Liver (tissue), 9 donors: ENCODE measurements around the gene LYST. TPM values are rescaled to one million over a fixed set of nuclear protein-coding genes. Genes with fewer than 3 reads are reported as not detected.

Experiments
- DNase-seq: peaks from one replicate; pipeline ENCODE4 v3.0.0-alpha.2; 2017; ENCODE audit warnings: low spot score
- H3K27ac ChIP-seq, 2 donors: one replicate each; pipeline ENCODE4 v1.7.0; 2013; ENCODE audit warnings: inconsistent platforms in 2 of 2, low read length in 2 of 2, control low read depth in 1 of 2, low read depth in 1 of 2, mild to moderate bottlenecking in 1 of 2
- H3K27me3 ChIP-seq, 4 donors: one replicate each; pipeline versions ENCODE4 v1.6.1 to v1.7.0; 2013; ENCODE audit warnings: low read length in 3 of 4, inconsistent platforms in 1 of 4, mild to moderate bottlenecking in 1 of 4, moderate library complexity in 1 of 4; ENCODE audit not compliant: control insufficient read depth in 4 of 4, insufficient read depth in 4 of 4
- H3K36me3 ChIP-seq, 4 donors: one replicate each; pipeline versions ENCODE4 v1.6.1 to v1.7.0; 2013; ENCODE audit warnings: low read length in 3 of 4, mild to moderate bottlenecking in 3 of 4, low read depth in 1 of 4, moderate library complexity in 1 of 4; ENCODE audit not compliant: control insufficient read depth in 4 of 4, insufficient read depth in 3 of 4
- H3K4me1 ChIP-seq, 4 donors: one replicate each; pipeline versions ENCODE4 v1.6.1 to v1.7.0; 2013; ENCODE audit warnings: low read length in 3 of 4, mild to moderate bottlenecking in 3 of 4, moderate library complexity in 1 of 4; ENCODE audit not compliant: control insufficient read depth in 4 of 4, insufficient read depth in 4 of 4
- H3K4me3 ChIP-seq, 3 donors: one replicate each; pipeline versions ENCODE4 v1.6.1 to v1.7.0; 2013; ENCODE audit warnings: low read length in 3 of 3, control low read depth in 1 of 3, low read depth in 1 of 3, mild to moderate bottlenecking in 1 of 3
- H3K9ac ChIP-seq, 2 donors: one replicate each; pipeline ENCODE4 v1.7.0; 2013; ENCODE audit warnings: low read length in 2 of 2, mild to moderate bottlenecking in 2 of 2, moderate library complexity in 2 of 2, control low read depth in 1 of 2, low read depth in 1 of 2
- H3K9me3 ChIP-seq, 4 donors: one replicate each; pipeline versions ENCODE4 v1.6.1 to v1.7.0; 2013; ENCODE audit warnings: low read length in 3 of 4; ENCODE audit not compliant: control insufficient read depth in 4 of 4
- EGR1 ChIP-seq, 2 donors: IDR thresholded peaks; 2 replicates each; pipeline ENCODE4 v1.6.1; 2016 to 2018; ENCODE audit warnings: antibody characterized with exemption in 2 of 2, low read depth in 2 of 2
- GABPA ChIP-seq, 2 donors: IDR thresholded peaks in 1 of 2; conservative IDR thresholded peaks in 1 of 2; 2 replicates each; pipeline ENCODE4 v1.6.1; 2016; ENCODE audit warnings: antibody characterized with exemption in 2 of 2, mild to moderate bottlenecking in 1 of 2, moderate library complexity in 1 of 2
- HNF4A ChIP-seq, 2 donors: conservative IDR thresholded peaks; 2 replicates each; pipeline ENCODE4 v1.6.1; 2016; ENCODE audit warnings: antibody characterized with exemption in 2 of 2, mild to moderate bottlenecking in 2 of 2
- HNF4G ChIP-seq: IDR thresholded peaks from 2 replicates; pipeline ENCODE4 v1.6.1; 2016; ENCODE audit warnings: antibody characterized with exemption
- JUND ChIP-seq, 2 donors: IDR thresholded peaks; 2 replicates each; pipeline ENCODE4 v1.6.1; 2016; ENCODE audit warnings: antibody characterized with exemption in 2 of 2
- NR2F2 ChIP-seq: IDR thresholded peaks from 2 replicates; pipeline ENCODE4 v1.6.1; 2016; ENCODE audit warnings: antibody characterized with exemption
- RAD21 ChIP-seq, 2 donors: IDR thresholded peaks; 2 replicates each; pipeline ENCODE4 v1.6.1; 2016; ENCODE audit warnings: antibody characterized with exemption in 2 of 2, mild to moderate bottlenecking in 2 of 2
- RXRA ChIP-seq, 2 donors: IDR thresholded peaks; 2 replicates each; pipeline ENCODE4 v1.6.1; 2017 to 2018; ENCODE audit warnings: antibody characterized with exemption in 2 of 2, mild to moderate bottlenecking in 1 of 2
- SP1 ChIP-seq: IDR thresholded peaks from 2 replicates; pipeline ENCODE4 v1.6.1; 2018; ENCODE audit warnings: antibody characterized with exemption, mild to moderate bottlenecking
- TAF1 ChIP-seq: conservative IDR thresholded peaks from 2 replicates; pipeline ENCODE4 v1.6.1; 2016; ENCODE audit warnings: antibody characterized with exemption, mild to moderate bottlenecking
- YY1 ChIP-seq: IDR thresholded peaks from 2 replicates; pipeline ENCODE4 v1.6.1; 2016; ENCODE audit warnings: antibody characterized with exemption, mild to moderate bottlenecking
- WGBS: extraction: QIAGEN DNeasy Blood & Tissue Kit; methylation state at CpG from one replicate; pipeline ENCODE4 v1.1.7; 2013; 5-methylcytosine and 5-hydroxymethylcytosine counted together
- polyA plus RNA-seq, 2 donors: library from polyadenylated mRNA; stranded (reverse) in 1 of 2; unstranded in 1 of 2; fragments of 200-250 nt in 1 of 2; fragments of >200 nt in 1 of 2; fragmentation: Nextera tagmentation in 1 of 2; extraction: Ambion mirVana in 1 of 2; gene quantifications; one replicate each; pipeline versions ENCODE4 v1.2.1 to v1.2.3, GENCODE V29; 2013 to 2015
- total RNA-seq, 2 donors: library from RNA; depleted of rRNA; stranded (reverse); fragments of >200 nt; gene quantifications; one replicate each; pipeline ENCODE4 v1.2.3, GENCODE V29; 2014
- TF ChIP-seq, protein P1 (sequence below): IDR thresholded peaks from 2 replicates; pipeline ENCODE4 v1.6.1; 2016; ENCODE audit warnings: antibody characterized with exemption
- TF ChIP-seq, protein P2 (sequence below): IDR thresholded peaks from 2 replicates; pipeline ENCODE4 v1.6.1; 2016; ENCODE audit warnings: antibody characterized with exemption, mild to moderate bottlenecking
- TF ChIP-seq, protein P3 (sequence below): fragments of 150-350 bp; IDR thresholded peaks from 2 replicates; pipeline ENCODE4 v1.5.1; 2017; ENCODE audit warnings: improper control_type of control experiment, low read depth, low read length; ENCODE audit not compliant: missing input control
- TF ChIP-seq, protein P4 (sequence below): IDR thresholded peaks from 2 replicates; pipeline ENCODE4 v1.6.1; 2016; ENCODE audit warnings: antibody characterized with exemption
- TF ChIP-seq, protein P5 (sequence below): IDR thresholded peaks from 2 replicates; pipeline ENCODE4 v1.6.1; 2016; ENCODE audit warnings: antibody characterized with exemption
- donor health status: healthy.
- donor health status: healthy.
- donor health status: healthy.
- donor health status: healthy.
- donor health status: healthy.

The LYST gene
- total and polyA plus RNA-seq, 4 donors: 3.4 to 45.9 (median 14.2) TPM

DNA sequence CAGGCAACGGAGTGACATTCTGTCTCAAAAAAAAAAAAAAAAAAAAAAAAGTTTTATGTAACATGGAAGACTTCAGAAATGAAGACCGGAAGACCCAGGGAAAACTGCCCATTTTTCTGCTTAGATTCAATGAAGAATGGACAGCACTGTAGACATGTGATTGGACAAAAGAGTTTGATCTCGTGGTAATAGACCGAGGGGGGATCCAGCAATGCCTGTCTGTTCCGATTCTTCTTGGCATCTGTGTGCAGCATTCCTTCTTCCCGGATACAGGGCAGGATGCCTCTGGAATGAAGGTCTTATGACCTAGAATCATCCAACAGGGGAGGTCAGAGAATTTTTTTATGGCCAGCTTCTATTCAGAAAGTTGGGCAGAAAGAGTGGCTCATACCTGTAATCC, 5.6 kb upstream of the LYST start:
- TF ChIP-seq, protein P1, sequence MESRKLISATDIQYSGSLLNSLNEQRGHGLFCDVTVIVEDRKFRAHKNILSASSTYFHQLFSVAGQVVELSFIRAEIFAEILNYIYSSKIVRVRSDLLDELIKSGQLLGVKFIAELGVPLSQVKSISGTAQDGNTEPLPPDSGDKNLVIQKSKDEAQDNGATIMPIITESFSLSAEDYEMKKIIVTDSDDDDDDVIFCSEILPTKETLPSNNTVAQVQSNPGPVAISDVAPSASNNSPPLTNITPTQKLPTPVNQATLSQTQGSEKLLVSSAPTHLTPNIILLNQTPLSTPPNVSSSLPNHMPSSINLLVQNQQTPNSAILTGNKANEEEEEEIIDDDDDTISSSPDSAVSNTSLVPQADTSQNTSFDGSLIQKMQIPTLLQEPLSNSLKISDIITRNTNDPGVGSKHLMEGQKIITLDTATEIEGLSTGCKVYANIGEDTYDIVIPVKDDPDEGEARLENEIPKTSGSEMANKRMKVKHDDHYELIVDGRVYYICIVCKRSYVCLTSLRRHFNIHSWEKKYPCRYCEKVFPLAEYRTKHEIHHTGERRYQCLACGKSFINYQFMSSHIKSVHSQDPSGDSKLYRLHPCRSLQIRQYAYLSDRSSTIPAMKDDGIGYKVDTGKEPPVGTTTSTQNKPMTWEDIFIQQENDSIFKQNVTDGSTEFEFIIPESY: no peak
- TF ChIP-seq, protein P2, sequence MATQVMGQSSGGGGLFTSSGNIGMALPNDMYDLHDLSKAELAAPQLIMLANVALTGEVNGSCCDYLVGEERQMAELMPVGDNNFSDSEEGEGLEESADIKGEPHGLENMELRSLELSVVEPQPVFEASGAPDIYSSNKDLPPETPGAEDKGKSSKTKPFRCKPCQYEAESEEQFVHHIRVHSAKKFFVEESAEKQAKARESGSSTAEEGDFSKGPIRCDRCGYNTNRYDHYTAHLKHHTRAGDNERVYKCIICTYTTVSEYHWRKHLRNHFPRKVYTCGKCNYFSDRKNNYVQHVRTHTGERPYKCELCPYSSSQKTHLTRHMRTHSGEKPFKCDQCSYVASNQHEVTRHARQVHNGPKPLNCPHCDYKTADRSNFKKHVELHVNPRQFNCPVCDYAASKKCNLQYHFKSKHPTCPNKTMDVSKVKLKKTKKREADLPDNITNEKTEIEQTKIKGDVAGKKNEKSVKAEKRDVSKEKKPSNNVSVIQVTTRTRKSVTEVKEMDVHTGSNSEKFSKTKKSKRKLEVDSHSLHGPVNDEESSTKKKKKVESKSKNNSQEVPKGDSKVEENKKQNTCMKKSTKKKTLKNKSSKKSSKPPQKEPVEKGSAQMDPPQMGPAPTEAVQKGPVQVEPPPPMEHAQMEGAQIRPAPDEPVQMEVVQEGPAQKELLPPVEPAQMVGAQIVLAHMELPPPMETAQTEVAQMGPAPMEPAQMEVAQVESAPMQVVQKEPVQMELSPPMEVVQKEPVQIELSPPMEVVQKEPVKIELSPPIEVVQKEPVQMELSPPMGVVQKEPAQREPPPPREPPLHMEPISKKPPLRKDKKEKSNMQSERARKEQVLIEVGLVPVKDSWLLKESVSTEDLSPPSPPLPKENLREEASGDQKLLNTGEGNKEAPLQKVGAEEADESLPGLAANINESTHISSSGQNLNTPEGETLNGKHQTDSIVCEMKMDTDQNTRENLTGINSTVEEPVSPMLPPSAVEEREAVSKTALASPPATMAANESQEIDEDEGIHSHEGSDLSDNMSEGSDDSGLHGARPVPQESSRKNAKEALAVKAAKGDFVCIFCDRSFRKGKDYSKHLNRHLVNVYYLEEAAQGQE: no peak
- TF ChIP-seq NR2F2 (no peak), SP1 (no peak), EGR1 (IDR thresholded peaks at IDR 0.05; ENCODE audit: low read depth in 2 of 2) (no peak), TAF1 (no peak), GABPA (IDR thresholded peaks at IDR 0.05 in 1 of 2, conservative IDR thresholded peaks at IDR 0.05 in 1 of 2) (no peak), RAD21 (IDR thresholded peaks at IDR 0.05) (no peak), YY1 (no peak), JUND (IDR thresholded peaks at IDR 0.05) (no peak), HNF4A (conservative IDR thresholded peaks at IDR 0.05) (no peak), HNF4G (no peak), RXRA (IDR thresholded peaks at IDR 0.05) (no peak)
- TF ChIP-seq, protein P3, sequence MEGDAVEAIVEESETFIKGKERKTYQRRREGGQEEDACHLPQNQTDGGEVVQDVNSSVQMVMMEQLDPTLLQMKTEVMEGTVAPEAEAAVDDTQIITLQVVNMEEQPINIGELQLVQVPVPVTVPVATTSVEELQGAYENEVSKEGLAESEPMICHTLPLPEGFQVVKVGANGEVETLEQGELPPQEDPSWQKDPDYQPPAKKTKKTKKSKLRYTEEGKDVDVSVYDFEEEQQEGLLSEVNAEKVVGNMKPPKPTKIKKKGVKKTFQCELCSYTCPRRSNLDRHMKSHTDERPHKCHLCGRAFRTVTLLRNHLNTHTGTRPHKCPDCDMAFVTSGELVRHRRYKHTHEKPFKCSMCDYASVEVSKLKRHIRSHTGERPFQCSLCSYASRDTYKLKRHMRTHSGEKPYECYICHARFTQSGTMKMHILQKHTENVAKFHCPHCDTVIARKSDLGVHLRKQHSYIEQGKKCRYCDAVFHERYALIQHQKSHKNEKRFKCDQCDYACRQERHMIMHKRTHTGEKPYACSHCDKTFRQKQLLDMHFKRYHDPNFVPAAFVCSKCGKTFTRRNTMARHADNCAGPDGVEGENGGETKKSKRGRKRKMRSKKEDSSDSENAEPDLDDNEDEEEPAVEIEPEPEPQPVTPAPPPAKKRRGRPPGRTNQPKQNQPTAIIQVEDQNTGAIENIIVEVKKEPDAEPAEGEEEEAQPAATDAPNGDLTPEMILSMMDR: no peak
- TF ChIP-seq, protein P4, sequence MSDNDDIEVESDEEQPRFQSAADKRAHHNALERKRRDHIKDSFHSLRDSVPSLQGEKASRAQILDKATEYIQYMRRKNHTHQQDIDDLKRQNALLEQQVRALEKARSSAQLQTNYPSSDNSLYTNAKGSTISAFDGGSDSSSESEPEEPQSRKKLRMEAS: no peak
- TF ChIP-seq, protein P5, sequence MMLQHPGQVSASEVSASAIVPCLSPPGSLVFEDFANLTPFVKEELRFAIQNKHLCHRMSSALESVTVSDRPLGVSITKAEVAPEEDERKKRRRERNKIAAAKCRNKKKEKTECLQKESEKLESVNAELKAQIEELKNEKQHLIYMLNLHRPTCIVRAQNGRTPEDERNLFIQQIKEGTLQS: no peak
- peaks cover 0 to 19% (median 7%) of the 10 kb centered on the region in 4 donors for H3K4me1 ChIP-seq

More for the DNA sequence above, 5.6 kb upstream of the LYST start:
- Histone ChIP-seq H3K36me3 (no peaks in the 10 kb centered on the region), H3K9ac (no peak overlapping the region), H3K4me3 (no peak overlapping the region), H3K9me3 (no peaks in the 10 kb centered on the region), H3K27me3 (no peaks in the 10 kb centered on the region), H3K27ac (no peak overlapping the region)
- 86% methylated on average over 6 of the region's 6 CpGs for WGBS
- no peak for DNase-seq
